HL-60 (cell line): ENCODE results near the gene TBC1D22A.

Source experiments
- CTCF ChIP-seq: IDR thresholded peaks from one replicate; pipeline ENCODE4 v1.5.1; 2011; ENCODE audit warnings: low read length, control low read depth, inconsistent platforms; ENCODE audit not compliant: insufficient read depth
- REST ChIP-seq: IDR thresholded peaks from 2 replicates; pipeline ENCODE4 v1.6.1; 2012; ENCODE audit warnings: low read depth; ENCODE audit not compliant: insufficient replicate concordance

- TF ChIP-seq CTCF (no peak), REST (no peak)
Observed at GRCh38 chr22:46974077-46974476, 211.6 kb downstream of the TBC1D22A start.
